ENCODE measurements around the gene HOXD10.

DNA sequence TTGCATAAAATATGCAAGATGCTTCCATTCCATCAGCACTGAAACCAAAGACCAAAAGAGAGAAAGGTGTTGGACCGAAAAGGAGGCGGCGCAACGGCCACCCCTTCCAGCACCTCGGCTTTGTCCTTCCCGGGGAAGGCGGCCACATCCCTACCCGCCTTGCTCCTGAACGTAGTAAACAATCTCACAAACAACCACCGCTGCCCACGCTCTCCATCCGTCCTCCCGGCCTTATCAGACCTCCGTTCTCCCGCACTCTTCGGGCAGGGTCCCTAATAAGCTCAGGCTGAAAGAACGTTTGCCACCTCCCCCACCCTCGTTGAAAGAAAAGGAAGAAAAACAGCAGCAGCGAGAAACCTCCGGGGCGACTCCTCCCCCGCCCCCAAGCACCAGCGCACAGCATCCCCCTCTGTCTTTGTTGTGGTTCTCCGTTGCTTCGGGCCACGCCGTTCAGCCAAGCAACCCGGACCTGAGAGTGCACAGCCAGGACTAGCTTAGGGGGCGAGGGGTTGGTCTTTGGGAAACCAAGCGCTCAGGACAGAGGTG is 37.2 kb upstream of the HOXD10 start:
- TF ChIP-seq POLR2A (IDR thresholded peaks at IDR 0.05): no peak
- TF ChIP-seq, protein P1, sequence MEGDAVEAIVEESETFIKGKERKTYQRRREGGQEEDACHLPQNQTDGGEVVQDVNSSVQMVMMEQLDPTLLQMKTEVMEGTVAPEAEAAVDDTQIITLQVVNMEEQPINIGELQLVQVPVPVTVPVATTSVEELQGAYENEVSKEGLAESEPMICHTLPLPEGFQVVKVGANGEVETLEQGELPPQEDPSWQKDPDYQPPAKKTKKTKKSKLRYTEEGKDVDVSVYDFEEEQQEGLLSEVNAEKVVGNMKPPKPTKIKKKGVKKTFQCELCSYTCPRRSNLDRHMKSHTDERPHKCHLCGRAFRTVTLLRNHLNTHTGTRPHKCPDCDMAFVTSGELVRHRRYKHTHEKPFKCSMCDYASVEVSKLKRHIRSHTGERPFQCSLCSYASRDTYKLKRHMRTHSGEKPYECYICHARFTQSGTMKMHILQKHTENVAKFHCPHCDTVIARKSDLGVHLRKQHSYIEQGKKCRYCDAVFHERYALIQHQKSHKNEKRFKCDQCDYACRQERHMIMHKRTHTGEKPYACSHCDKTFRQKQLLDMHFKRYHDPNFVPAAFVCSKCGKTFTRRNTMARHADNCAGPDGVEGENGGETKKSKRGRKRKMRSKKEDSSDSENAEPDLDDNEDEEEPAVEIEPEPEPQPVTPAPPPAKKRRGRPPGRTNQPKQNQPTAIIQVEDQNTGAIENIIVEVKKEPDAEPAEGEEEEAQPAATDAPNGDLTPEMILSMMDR (IDR thresholded peaks at IDR 0.05): no peak
- no peak for TF ChIP-seq POLR2AphosphoS5 (IDR thresholded peaks at IDR 0.05)

All from gastroesophageal sphincter (tissue), 3 donors.